Sigmoid colon (tissue), 4 donors: Measurements from ENCODE around the gene ENTREP1.

Source experiments
- CTCF ChIP-seq, 4 experiments: fragments of 450-650 bp in 3 of 4; fragments of 200-600 bp in 1 of 4; IDR thresholded peaks; one replicate each; pipeline ENCODE4 v1.5.1; 2016 to 2019; ENCODE audit warnings: antibody characterized with exemption in 4 of 4, mild to moderate bottlenecking in 3 of 4, moderate library complexity in 2 of 4
- POLR2AphosphoS5 ChIP-seq, 4 donors: sonication (generic); formaldehyde crosslinking; IDR thresholded peaks; one replicate each; pipeline ENCODE4 v1.6.1; 2017; ENCODE audit warnings: antibody characterized with exemption in 4 of 4

- peak; percentile 60 to 77 (median 70) for TF ChIP-seq CTCF (IDR thresholded peaks at IDR 0.05)
- TF ChIP-seq POLR2AphosphoS5 (IDR thresholded peaks at IDR 0.05), result no peak
These were observed 97.1 kb downstream of the ENTREP1 start for GRCh38 chr9:69421908-69422801.
